HG03558 (cell line): ENCODE results near the gene SYNGAP1.

Experiments used
- ATAC-seq: cut with Tn5 transposase; IDR thresholded peaks from one replicate; pipeline ENCODE4 v1.9.1; 2021; ENCODE audit warnings: moderate number of reproducible peaks; ENCODE audit not compliant: unreplicated experiment; ENCODE audit errors: extremely low read depth

Gene SYNGAP1

DNA sequence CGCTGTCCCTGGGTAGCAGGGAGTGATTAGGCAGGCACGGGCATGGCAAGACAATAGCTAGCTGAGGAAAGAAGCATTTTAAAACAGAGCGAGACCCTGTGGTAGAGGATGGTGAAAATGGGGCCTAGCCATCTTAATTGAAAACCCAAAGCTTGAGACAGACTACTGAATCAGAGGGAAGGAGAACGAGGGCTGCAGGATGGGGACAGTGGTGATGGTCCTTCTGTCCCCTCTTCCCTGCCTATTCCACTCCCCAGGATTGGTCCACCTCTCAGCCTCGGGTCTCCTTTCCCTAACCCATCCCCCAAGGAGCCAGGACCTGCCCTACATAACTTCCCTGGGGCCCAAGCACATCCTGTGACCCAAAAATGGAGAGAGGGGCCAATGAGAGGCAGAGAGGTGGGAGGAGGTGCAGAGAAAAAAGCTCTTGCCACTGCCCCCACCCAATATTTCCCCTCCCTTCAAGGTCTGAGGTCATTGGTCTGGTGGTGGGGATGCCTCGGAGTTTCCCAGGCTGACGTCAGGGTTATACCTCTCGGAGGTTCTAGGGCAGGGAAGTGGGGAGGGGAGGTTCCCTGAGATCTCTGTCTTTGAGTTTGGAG is 1.1 kb upstream of the SYNGAP1 start:
- ATAC-seq: no peak

DNA sequence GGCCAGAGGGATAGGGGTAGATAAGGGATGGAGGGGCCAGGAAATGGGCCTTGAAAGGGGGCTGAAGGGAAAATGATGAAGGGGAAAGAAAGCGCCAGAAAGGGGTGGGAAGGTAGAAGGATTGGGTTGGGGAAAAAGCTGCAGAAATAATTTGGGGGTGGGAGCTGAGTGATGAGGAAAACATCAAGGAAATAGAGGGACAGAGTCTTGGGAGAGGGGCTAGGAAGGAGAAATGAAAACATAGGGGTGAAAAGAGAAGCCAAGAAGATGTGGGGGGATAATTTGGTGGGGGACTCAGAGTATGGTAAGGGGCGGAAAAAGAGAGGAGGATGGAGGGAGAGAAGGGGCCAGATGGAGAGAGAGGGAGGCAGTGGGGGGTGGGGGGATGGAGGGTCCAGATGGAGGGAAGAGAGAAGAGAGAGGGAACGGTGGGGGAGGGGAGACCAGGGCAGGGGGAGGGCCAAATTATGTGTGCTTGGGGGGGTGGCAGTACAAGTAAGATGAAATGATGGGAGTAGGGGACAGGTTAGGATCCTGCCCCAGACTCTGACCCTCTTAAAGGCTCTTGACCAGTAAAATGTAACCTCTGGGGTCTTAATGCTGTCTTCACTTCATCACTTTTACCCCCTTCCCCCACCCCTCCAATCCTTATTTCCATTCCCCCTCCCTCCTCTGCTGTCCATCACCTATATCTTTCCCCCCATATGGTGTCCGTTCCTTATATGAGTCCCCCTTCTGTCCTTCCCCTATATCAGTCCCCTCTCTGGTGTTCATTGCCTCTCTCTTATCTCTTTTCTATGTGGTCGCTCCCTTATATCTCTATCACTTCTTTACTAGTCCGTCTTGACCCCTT is 852 bp downstream of the SYNGAP1 start:
- no peak for ATAC-seq

DNA sequence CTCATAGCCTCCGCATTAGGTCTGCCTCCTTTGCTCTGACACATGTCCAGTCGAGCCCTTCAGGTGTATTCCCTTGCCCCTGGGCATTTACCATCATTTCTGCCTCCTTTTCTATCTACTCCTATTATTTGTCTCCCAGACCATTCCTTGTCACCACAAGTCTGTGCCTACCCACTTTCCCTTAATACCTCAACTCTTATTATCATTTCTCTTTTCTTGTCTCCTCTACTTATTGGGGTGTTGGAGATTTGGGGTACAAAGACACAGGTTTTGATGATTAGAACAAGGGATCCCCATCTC is 1.4 kb downstream of the SYNGAP1 start:
- ATAC-seq: no peak

DNA sequence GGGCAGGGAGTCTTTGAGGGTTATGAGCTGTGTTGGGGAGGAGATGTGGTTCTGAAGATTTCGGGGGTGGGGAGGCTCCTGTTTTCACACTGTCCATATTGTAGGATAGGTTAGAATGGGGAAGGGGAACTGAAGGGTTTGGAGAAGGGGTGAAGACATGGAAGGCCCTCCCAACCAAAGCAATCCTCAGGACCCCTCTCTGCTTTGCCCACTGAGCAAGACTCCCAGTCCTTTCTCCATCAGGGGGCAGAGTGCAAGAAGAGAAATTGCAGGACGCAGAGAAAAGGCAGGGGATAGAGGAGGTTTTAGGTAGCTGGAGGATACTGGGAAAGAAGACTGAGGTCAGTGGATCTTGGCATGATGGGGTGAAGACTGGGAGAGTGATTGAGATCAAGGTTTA is 3.9 kb downstream of the SYNGAP1 start:
- ATAC-seq: no peak

DNA sequence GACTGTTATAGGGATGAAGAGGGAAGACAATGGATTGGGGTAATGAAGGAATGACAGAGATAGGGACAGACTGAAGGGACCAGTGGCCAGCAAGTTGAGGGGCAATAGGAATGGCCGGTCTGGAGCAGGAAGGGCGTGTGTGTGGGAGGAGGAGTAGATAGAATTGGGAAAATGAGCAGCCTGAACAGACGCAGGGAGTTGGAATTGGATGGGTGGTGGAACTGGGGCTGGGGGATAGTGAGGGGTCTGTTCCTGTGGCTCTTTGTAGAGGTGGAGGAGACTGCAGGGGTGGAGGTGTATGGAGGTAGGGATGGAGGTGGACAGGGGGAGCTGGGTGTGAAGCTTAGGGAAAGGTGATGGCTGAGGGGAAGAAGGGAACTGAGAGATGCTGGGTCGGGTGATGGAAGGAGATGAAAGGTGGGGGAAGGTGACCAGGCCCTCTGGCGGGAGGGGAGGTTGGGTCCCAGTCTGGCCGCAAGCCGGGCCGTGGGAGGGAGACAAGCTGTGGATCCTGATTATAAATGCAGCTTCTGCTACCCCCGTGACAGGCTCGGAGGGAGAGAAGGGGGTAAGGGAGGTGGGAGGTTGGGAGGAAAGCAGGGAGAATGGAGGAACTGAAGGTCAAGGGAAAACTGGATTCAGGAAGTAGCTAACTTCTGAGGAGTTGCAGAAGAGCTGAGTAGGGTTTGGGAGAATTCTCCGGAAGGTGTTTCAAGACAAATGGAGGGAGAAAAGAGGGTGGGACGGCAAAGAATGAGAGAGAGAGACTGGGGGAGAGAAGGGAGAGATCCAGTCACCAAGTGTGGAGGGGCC is 5.2 kb downstream of the SYNGAP1 start:
- ATAC-seq: no peak

DNA sequence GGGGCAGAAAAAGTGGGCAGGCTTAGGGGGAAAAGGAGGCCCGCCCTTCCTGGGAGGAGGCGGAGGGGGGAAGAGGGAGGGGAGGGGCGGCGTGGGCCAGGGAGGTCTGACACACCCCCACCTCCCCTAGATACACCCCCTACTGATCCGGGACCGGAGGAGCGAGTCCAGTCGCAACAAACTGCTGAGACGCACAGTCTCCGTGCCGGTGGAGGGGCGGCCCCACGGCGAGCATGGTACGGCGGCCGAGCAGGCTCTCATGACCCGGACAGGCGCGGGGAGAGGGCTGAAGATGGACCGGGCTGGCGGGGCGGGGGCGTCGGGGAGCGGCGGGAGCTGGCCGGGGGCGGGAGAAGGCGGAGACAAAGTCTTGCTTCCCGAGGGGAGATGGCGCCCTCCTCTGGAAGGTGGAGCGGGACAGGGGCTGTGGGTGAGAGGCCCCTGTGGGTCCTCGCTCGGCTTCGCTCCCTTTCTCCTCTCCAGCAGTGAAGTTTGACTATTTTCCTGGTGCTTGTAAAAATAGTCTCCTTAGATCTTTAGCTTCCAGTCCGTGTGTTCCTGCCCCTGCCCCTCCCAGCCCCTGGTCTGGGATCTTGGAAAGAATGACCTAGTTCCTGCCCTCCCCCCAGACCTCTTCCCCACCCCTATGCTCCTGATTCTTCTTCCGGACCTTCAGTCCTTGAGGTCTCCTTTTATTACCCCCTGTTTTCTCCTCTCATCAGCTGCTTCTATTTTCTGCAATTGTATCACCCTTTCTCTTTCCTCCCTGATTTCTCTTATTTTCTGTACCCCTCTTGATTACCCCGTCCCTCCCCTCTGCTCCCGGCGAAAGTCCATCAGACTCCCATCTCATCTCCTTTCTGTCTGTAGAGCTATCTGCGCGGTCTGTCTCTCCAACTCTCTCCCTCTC is 6.1 kb downstream of the SYNGAP1 start:
- ATAC-seq: no peak

DNA sequence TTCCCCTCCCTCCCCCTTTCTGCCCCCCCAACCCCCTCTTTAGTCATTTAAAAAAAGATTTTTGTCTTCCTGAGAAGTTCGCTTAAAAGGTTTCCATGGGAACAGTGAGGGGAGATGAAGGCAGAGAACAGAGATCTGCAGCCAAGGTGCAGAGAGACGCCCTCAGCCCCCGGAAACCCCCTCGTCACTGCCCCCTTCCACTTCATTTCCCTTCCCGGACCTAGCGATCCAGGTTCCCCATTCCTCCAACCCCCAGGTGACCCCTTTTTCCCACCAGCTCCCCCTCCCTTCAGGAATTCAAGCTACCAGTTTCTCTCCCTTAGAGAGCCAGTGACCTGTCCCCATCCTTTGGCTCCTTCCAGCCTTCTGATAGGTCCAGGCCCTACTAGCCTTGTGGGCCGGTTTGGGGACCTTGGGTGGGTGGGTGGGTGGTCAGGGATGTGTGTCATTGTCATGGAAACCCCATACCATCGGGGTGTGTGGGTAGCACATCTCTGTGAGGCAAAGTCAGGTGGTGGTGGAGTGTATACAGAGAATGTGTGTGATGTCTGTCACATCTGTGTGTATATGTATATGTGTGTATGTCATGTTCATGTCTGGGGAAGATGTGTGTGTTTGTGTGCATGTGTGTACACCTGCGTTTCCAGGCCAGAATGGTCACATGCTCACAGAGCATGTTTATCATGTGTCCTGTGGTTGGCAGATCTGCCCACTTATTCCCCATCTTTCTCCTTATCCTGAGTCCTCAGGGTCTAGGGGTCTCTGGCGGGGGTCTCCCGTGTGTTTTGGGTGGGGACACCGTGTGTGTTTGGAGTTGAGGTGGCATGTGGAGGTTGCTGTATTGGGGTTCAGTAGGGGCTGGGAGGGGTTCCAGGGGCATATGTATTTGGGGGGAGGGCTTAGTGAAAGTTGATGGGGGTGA is 7.0 kb downstream of the SYNGAP1 start:
- no peak for ATAC-seq

DNA sequence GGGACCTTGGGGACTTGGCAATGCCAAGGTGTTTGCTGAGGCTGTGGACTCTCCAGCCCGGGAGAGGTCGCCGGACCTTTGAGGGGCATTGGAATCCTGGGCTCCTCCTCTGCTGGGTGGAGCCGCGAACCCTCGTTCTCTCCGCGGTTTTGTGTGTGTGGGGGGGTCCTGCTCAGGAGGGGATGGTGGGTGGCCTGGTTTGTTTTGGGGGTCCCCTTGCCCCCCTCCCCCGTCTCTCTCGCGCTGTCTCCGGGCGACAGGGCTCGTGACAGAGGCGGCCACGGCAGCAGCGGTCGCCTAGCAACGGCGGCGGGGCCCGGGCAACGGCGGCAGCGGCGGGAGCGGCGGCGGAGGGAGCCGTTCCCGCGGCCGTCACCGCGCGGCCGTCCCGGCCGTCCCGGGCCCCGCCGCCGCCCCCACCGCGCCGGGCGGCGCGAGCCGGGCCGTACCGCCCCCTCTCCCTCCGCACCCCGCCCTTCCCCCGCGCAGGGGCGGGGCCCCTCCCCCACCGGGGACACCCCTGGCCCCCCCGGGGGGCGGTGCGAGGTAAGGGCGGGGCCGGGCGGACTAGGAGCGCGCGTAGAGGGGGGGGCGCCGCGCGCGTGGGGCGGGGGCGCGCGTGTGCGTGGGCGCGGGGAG is 7.8 kb downstream of the SYNGAP1 start:
- no peak for ATAC-seq

DNA sequence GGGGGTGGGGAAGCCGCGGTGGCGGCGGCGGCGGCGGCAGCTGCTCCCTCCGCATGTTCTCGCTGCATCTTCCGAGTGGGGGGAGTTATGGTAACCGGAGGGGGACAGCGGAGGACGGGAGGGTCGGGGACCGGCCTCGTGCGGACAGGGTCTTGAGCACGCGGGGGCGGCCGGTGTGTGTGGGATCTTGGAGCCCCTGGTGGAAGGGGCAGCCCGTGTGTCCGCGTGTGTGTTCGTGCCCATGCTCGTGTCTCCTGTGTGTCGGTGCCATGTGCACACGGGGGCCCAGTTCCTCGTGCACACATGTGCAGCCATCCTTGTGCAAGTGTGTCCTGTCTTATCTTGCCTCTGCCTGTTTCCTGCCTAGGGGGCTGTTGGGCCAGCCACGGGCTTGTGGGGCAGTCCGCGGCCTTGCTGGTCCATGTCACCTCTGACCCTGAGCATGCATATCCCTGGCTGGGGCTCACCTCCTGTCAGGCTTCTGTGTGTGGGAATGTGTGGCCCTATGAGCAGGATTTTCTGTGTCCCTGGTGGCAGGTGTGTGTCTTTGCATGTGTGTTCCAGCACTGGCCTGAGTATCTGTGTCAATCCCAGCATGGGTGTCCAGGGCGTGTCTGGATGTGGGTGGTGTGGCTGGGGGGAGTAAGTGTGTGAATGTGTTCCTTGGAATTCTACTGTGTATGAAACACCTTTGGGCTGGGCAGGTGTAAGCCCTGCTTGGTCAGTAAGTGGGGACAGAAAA is 8.5 kb downstream of the SYNGAP1 start:
- no peak for ATAC-seq

DNA sequence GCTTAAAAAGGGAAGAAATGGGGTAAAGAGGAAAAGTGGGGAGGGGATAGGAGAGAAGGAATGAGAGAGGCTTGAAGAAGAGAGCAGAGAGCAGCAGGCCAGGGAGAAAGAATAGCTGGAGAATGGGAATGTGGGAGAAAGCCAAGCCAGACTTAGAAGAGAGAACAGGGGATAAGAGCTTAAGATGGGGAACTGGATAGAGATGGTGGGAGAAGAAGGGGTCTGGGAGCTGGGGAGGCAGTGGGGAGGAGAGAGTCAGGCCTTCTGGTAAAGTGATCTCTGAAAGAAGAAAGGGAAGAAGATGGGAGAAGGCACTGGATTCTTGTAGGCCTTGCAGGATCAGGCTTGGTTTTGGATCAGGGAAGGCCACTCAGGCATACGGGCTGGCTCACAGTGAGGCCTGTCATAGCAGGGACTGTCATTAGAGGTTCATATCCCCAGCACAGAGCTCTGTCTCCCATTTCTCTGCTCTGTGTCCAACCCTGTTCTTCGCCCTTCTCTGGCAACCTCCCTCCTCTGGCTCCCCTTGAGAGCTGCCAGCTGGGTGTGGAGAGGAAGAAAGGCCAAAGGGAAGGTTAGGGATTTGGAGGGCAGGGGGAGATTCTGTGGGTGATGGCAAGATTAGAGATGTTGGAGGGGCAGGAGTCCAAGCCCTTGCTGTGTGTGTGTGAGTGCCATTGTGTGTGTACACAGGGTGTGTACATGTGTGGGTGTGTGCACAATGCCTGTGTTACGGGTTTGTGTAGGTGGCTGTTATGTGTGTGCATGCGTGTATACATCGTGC is 9.3 kb downstream of the SYNGAP1 start:
- no peak for ATAC-seq

DNA sequence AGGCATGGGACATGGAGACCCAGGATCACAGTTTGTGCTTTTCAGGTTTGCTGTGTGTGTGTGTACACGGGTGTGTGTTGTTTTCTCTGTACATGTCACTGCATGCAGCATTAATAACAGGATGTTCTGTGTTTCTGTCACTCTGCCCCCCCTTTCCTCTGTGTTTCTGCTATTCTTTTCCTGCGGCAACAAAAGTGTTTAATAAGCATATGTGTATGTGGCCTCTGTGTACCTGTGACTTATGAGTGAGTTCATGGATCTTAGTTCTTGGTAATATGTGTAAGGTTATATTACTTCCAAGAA is 9.8 kb downstream of the SYNGAP1 start:
- ATAC-seq: no peak

DNA sequence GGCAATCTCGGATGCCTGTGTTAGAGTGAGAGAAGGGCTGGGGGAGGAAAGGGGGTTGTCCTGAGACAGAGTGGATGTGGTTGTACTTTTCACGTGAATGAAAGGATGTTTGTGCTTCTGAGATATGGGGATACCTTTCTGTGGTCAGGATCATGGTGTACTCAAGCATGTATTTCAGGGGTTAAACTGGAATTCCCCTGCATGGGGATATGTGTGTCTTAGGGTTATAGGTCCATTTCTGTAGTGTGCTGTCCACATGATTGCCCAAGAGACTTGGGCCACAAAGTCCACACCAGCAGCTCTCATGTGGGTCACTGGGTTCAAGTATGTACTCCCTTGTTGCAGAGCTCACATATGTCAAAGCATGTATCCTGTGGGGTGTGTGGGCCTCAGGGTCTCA is 10.5 kb downstream of the SYNGAP1 start:
- no peak for ATAC-seq

DNA sequence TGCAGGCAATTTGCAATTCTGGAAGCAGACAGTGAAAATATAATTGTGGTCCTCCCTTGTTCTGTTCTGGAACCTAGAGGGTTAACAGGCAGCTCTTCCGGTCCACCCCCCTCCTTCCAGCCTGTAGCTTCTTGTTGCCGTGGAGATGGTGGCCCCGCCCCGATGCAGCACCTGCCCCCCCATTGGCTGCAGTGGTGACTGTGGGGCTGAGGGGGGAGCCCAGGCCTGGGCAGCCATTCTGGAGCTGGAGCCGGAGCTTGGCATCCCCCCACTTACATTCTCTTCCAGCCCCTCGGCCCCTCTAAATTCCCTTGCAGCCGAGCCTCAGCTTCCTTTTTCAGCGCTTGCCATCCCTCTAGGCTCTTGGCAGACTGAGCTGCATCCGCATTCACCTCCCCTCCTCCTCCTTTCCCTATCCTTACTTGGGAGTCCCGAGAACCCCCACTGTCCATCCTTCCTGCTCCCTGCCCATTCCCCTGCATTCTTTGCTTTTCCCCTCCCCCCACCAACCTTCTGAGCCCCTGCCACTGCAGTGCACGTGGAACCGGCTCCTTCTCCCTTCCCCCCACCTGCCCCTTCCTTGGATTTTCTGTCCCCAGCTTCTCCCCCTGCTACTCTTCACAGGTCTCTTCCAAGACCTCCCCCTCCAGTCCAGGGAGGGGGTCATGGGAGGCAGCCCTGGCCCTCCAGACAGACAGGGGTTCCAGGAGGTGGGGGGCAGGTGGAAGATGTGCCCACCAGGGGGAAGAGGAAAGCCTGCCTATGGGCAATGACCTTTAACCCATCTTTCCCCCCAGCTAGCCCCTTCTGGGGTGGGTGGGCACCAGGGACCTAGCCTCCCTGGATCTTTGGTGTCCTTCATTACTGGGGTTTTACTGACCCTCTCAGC is 11.4 kb downstream of the SYNGAP1 start:
- no peak for ATAC-seq

DNA sequence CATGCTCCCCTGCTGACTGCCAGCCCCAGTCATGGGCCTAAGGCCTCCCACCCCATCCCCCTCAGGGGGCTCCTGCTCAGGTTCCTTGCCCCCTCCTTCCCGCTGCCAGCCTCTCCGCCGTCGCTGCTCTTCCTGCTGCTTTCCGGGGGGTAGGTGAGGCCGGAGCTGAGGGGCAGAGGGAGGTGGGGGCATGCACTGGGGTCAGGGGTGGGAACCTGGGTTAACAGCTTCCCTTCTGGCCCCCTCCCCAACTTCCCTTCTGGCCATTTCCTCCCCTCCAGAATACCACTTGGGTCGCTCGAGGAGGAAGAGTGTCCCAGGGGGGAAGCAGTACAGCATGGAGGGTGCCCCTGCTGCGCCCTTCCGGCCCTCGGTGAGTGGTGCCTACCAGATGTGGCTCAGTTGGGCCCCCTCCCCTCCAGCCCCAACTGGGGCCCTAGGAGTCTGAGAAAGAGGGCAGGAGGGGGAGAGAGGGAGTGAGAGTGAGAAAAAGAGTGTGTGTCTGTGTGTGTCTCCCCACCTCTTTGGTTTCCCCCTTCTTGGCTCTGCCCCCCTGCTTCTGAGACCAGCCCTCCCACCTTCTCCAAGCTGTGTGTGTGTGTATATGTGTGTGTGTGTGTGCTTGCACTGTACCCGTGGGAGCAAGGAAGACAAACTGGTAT is 12.1 kb downstream of the SYNGAP1 start:
- ATAC-seq: no peak

DNA sequence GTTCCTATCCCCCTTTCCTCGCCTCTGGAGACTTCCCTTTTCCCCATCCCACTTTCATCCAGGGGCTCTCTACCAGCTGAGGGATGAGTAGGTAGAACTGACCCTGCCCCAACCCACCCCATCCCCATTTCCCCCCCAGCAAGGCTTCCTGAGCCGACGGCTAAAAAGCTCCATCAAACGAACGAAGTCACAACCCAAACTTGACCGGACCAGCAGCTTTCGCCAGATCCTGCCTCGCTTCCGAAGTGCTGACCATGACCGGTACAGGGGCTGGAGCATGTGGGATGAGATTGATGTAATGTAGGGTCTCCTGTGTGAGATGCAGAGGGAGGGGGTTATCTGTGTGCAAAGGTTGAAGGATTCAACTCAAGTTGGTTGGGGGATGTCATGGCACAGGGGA is 12.7 kb downstream of the SYNGAP1 start:
- no peak for ATAC-seq

DNA sequence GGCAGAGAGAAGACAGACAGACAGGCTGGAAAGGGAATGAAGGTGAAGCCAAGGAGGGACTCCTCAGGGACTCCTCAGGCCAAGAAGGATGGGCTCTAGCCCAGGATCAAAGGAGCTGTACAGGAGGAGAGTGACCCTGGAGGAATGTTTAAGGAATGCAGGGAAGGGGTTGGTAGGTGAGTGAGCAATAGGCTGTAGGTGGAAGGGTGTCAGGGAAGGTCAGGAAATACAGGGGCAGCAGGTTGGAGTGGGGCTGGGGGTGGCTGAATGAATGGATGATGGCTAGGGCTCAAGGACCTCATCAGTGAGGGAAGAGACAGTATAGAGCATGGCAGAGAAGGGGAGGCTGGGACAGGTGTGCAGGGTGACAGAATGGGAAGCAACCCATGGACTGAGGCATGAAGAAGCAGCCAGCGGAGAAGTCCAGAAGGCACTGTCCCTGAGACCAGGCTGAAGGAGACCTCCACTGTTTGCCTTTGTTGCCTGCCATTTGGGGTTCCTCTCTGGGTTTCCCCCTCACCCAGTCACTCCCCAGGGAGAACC is 13.2 kb downstream of the SYNGAP1 start:
- no peak for ATAC-seq
